GM12873 (cell line): Measurements from ENCODE around the gene PARL.

Experiments used
- TF ChIP-seq, protein P1 (sequence below): IDR thresholded peaks from 2 replicates; pipeline ENCODE4 v1.5.1; 2012; ENCODE audit warnings: low read depth, mild to moderate bottlenecking, moderate library complexity, low read length, control low read depth; ENCODE audit not compliant: insufficient read depth; ENCODE audit errors: missing control alignments

Gene PARL

DNA sequence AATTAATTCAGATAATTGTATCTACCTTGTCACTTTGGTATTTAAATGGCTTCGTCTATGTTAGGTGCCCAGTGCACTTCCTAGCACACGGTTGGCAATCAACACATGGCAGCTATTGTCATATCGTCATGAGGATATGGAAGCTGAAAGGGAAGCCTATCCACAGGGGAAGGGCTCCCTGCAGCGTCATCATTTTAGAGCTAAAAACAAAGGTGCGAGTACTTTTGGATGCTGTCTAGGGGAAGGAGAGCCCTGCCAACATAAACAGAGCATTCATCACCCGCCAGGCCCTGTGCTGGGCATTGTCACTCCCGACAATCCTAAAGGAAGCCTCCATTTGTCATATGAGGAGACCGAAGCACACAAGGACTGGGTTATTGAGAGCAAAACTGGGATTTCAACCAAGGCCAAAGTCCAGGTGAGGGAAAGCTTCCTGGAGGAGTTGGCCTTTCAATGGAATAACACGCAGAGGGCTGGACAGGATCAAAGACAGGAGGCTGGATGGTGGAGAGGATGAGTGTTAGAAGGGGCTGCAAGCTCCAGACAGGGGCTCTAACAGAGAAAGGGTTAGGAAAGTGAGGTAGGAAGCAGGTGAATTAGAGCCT is 8.0 kb upstream of the PARL start:
- TF ChIP-seq, protein P1, sequence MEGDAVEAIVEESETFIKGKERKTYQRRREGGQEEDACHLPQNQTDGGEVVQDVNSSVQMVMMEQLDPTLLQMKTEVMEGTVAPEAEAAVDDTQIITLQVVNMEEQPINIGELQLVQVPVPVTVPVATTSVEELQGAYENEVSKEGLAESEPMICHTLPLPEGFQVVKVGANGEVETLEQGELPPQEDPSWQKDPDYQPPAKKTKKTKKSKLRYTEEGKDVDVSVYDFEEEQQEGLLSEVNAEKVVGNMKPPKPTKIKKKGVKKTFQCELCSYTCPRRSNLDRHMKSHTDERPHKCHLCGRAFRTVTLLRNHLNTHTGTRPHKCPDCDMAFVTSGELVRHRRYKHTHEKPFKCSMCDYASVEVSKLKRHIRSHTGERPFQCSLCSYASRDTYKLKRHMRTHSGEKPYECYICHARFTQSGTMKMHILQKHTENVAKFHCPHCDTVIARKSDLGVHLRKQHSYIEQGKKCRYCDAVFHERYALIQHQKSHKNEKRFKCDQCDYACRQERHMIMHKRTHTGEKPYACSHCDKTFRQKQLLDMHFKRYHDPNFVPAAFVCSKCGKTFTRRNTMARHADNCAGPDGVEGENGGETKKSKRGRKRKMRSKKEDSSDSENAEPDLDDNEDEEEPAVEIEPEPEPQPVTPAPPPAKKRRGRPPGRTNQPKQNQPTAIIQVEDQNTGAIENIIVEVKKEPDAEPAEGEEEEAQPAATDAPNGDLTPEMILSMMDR: no peak

DNA sequence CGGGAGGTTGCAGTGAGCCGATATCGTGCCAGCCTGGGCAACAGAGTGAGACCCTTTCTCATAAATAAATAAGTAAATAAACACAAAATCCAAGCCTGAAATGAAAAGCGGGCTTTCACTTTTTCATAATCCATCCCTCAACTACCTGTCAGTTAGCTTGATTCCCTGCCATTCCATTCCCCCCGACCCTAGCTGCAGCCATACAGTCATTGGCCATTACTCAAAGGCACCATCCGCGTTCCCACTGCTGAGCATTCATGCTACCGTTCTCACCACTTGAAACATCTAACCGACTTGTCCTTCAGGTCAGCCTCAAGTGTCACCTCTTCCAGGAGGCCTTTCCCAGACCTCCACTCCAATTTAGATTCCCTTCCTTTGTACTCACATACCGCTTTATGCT is 1.1 kb upstream of the PARL start:
- TF ChIP-seq, protein P1: no peak

DNA sequence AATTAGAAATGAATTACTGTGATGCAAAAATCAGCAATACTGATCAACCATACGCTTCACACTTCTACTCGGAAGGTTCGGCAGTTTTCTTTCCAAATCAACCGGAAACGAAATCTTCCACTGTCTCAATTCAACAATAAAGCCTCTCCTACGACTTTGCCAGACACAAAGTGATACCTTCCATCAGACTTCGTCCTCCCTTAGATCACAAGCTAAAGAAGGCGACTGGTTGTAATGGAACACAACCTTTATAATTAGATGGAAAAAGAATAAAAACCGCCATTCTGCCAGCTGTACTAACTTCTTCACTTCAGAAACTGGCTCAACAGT is 618 bp downstream of the PARL start:
- TF ChIP-seq, protein P1: no peak

DNA sequence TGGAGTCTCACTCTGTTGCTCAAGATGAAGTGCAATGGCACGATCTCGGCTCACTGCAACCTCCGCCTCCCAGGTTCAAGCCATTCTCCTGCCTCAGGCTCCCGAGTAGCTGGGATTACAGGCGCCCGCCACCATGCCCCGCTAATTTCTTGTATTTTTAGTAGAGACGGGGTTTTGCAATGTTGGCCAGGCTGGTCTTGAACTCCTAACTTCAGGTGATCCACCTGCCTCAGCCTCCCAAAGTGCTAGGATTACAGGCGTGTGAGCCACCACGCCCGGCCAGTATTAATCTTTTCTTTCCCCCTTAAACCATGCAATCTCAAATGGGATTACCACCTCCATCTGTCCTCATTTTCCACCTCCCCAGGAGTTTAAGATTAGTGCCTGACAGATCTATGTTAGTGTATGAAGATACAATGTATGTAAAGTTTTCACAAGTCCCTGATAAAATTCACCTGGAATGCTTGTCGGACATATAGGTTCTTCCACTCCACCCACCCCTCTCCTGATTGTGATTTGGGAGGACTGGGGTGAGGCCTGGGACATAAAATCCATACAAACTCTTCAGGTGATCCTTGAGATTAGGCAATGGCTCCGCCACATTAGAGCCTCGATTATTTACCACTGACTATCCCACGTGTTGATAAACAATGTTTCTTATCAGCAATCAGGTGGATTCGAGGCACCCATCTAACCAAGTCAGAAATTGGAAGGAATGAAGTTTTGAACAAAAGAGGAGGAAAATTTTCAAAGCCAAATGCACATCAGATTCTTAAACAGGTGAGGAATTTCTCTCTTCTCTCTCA is 1.2 kb downstream of the PARL start:
- TF ChIP-seq, protein P1: no peak

DNA sequence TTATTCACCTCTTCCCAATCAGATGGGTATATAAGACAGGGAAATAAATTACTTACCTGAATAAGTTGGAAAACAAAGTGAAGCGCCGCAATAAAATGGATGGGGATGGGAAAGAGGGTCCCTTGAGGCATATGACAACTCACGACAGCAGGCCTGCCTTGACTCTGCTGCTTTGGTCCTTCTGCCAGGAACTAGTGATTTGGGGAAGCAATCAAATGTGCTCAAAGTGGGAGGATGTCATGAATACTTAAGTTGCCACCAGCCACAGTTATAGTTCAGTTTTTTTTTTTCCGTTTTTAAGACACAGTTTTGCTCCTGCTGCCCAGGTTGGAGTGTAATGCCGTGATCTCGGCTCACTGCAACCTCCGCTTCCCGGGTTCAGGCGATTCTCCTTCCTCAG is 4.6 kb downstream of the PARL start:
- TF ChIP-seq, protein P1: no peak

DNA sequence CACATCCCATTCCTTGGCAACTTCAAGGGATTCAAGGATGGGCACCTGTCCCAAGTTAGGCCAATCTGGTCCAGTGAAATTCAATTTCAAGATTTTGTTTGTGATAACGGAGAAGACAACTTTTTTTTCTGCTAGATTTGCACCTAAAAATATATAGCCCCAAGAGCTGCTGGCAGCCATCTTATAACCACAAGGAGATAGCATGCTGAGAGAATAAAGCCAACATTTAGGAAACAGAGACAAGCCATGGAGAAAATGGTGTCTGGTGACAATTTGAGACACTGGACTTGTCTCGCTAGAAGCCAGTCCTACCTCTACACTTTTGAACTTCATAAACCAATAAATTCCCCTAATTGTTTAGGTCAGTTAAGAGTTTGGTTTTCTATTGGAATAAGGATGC is 5.4 kb downstream of the PARL start:
- TF ChIP-seq, protein P1: no peak

DNA sequence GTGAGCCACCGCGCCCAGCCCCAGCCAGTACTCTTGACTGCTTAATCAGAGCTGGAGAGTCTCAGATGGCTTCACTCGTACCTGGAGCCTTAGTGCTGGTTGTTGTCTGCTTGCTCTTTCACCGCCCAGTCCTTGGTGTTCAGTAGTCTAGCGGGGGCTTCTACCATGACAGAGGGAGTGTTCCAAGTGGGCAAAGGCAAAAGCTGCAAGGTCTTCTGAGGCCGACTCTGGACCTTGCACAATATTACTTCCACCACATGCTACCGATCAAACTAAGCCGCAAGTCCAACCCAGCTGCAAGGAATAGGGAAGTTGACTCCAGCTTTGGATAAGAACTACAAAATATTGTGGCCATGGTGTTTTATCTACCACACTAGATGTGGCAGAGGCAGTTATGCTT is 6.6 kb downstream of the PARL start:
- TF ChIP-seq, protein P1: no peak
